ENCODE results near the gene POLD2.
A peak's percentile ranks its signal among the peaks of the same experiment; 100 is the strongest.

POLD2 gene

DNA sequence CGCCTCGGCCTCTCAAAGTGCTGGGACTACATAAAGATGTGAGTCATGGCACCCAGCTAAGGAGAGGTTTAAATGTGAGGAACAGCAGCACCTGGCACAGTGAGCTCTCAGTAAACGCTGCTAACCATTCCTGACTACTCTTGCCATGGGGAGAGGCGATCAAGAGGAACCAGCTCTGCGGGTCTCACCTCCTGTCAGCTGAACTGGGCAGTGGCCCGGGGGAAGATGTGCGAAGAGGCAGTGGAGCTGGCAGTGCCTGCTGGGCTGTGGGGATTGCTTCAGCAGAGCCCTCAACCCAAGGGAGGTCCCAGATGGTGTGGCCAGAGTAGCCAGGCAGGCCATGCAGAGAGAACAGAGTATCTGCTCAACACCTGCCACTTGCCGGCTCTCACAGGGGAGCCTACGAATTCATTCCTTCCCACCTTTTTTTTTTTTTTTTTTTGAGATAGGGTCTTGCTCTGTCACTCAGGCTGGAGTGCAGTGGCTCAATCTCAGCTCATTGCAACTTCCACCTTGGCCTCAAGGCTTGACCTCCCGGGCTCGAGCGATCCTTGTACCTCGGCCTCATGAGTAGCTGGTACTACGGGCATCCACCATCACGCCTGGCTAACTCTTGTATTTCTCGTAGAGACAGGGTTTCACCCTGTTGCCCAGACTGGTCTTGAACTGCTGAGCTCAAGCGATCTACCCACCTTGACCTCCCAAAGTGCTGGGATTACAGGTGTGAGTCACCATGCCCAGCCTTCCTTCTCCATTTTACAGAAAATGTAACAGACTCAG, 47.9 kb downstream of the POLD2 start:
- TF ChIP-seq, protein P1, sequence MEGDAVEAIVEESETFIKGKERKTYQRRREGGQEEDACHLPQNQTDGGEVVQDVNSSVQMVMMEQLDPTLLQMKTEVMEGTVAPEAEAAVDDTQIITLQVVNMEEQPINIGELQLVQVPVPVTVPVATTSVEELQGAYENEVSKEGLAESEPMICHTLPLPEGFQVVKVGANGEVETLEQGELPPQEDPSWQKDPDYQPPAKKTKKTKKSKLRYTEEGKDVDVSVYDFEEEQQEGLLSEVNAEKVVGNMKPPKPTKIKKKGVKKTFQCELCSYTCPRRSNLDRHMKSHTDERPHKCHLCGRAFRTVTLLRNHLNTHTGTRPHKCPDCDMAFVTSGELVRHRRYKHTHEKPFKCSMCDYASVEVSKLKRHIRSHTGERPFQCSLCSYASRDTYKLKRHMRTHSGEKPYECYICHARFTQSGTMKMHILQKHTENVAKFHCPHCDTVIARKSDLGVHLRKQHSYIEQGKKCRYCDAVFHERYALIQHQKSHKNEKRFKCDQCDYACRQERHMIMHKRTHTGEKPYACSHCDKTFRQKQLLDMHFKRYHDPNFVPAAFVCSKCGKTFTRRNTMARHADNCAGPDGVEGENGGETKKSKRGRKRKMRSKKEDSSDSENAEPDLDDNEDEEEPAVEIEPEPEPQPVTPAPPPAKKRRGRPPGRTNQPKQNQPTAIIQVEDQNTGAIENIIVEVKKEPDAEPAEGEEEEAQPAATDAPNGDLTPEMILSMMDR (conservative IDR thresholded peaks at IDR 0.05; ENCODE audit: low read depth, low read length): no peak
- Histone ChIP-seq H3K36me3 (ENCODE audit: insufficient read depth) (no peaks in the 10 kb centered on the region), H3K79me2 (ENCODE audit: insufficient read depth, low read depth) (no peaks in the 10 kb centered on the region), H3K4me1 (ENCODE audit: low read depth, poor library complexity, severe bottlenecking) (peaks cover 8% of the 10 kb centered on the region), H3K4me2 (no peak overlapping the region), H3K9ac (no peak overlapping the region), H3K4me3 (IDR thresholded peaks at IDR 0.05; ENCODE audit: insufficient read depth, low read depth, low read length) (no peak overlapping the region), H4K20me1 (ENCODE audit: insufficient read depth) (no peaks in the 10 kb centered on the region), H3K27me3 (ENCODE audit: insufficient read depth, low read depth) (no peaks in the 10 kb centered on the region), H3K27ac (no peak overlapping the region), H2AFZ (ENCODE audit: low read depth) (no peak overlapping the region)

DNA sequence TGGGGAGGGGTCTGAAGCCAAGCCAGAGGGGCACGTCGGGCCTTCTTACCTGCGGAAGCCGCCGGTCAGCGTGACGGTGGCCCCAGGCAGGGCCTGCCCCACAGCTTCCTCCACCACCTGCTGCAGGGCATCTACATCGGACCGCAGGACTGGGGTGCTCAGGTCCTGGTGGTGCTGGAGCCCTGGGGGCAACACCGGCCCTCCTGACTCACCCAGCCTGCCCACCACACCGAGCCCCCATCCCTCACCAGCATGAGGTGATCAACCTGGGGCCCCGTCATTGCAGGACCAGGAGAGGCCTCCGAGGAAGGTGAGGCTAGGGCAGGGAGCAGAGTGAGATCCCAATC, 49.0 kb downstream of the POLD2 start:
- H2AFZ ChIP-seq (ENCODE audit: low read depth): no peak overlapping the region
- H3K36me3 ChIP-seq (ENCODE audit: insufficient read depth): no peaks in the 10 kb centered on the region
- no peaks in the 10 kb centered on the region for H3K79me2 ChIP-seq (ENCODE audit: insufficient read depth, low read depth)
- no peaks in the 10 kb centered on the region for H4K20me1 ChIP-seq (ENCODE audit: insufficient read depth)
- TF ChIP-seq, protein P1 (conservative IDR thresholded peaks at IDR 0.05; ENCODE audit: low read depth, low read length): no peak
- peaks cover 8% of the 10 kb centered on the region for H3K4me1 ChIP-seq (ENCODE audit: low read depth, poor library complexity, severe bottlenecking)
- H3K4me3 ChIP-seq (IDR thresholded peaks at IDR 0.05; ENCODE audit: insufficient read depth, low read depth, low read length): no peak overlapping the region
- H3K9ac ChIP-seq: no peak overlapping the region
- no peaks in the 10 kb centered on the region for H3K27me3 ChIP-seq (ENCODE audit: insufficient read depth, low read depth)
- H3K4me2 ChIP-seq: no peak overlapping the region
- no peak overlapping the region for H3K27ac ChIP-seq

DNA sequence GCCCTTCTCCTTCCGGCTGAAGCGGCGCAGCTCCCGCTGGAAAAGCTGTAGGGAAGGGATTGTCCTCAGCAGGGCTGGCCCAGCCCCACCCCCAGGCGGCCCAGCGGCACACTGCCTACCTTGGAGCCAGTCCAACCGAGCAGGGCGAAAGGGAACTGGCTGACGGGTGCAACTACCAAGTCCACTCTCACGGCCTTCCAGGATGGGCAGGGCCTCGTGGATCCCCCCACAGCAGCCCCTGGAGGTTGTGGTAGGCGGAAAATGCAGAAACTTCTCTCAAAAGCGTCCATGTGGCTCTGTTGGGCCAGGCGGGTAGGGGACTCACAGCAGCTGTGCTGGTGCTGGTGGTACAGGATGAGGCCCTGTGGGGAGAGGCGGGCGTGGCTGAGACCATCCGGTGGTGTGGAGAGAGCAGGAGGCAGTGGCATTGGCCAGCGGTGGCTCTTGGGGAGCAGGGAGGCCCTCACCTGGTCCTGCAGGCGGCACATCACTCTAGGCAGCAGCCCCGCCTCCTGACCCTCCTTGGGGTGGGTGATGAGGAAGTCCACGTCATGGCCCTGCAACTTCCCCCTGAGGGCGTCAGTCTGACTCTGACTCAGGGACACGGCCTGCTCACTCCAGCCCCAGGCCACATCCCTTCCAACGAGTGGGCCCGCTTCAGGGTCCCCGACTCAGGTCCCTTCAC, 49.5 kb downstream of the POLD2 start:
- Histone ChIP-seq H3K27me3 (ENCODE audit: insufficient read depth, low read depth) (no peaks in the 10 kb centered on the region), H3K79me2 (ENCODE audit: insufficient read depth, low read depth) (no peaks in the 10 kb centered on the region), H3K4me1 (ENCODE audit: low read depth, poor library complexity, severe bottlenecking) (peaks cover 8% of the 10 kb centered on the region), H3K9ac (no peak overlapping the region), H2AFZ (ENCODE audit: low read depth) (no peak overlapping the region), H4K20me1 (ENCODE audit: insufficient read depth) (no peaks in the 10 kb centered on the region), H3K4me3 (IDR thresholded peaks at IDR 0.05; ENCODE audit: insufficient read depth, low read depth, low read length) (no peak overlapping the region), H3K4me2 (no peak overlapping the region), H3K27ac (no peak overlapping the region), H3K36me3 (ENCODE audit: insufficient read depth) (no peaks in the 10 kb centered on the region)
- TF ChIP-seq, protein P1 (conservative IDR thresholded peaks at IDR 0.05; ENCODE audit: low read depth, low read length): no peak

DNA sequence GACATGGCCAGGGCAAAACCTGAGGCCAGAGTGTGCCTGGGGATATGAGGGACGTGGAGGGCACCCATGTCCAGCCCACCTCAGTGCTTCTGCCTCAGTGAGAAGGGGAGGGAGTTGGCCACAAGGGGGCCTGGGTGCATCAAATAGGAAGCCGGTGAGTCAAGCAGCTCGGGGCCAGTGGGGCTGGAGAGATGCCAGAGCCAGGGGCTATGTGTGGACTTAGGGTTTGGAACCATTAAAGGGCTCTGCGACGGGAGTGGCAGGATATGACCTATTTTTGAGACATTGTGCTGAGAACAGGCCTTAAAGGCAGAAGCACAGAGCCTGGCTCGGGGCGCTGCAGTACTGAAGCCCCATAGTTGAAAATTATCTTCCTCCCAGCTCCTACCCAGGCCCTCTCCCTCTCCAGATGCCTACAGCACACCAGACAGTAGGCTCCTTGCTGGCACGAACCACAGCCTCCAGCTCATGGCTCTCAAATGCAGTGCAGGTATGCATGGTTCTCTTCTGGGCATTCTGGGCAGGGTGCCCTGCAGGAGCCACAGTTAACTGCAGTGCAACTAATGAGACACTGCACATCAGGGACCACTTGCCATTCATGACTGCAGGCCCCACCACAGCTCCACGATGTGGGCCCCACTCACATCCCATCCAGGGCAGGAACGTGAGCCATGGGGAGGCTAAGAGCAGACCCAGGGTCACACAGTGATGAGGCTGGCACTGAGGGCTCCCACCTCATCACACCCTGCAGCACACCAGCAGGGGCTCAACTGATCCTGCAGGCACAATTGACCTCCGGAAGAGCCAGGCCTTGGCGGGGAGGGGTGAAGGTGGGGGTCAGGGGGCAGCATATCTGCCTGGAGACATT, 50.8 kb downstream of the POLD2 start:
- H4K20me1 ChIP-seq (ENCODE audit: insufficient read depth): no peaks in the 10 kb centered on the region
- TF ChIP-seq, protein P1 (conservative IDR thresholded peaks at IDR 0.05; ENCODE audit: low read depth, low read length): peak; percentile 81
- no peak overlapping the region for H2AFZ ChIP-seq (ENCODE audit: low read depth)
- H3K9ac ChIP-seq: no peak overlapping the region
- no peak overlapping the region for H3K27ac ChIP-seq
- H3K36me3 ChIP-seq (ENCODE audit: insufficient read depth): no peaks in the 10 kb centered on the region
- no peak overlapping the region for H3K4me3 ChIP-seq (IDR thresholded peaks at IDR 0.05; ENCODE audit: insufficient read depth, low read depth, low read length)
- no peak overlapping the region for H3K4me2 ChIP-seq
- H3K4me1 ChIP-seq (ENCODE audit: low read depth, poor library complexity, severe bottlenecking): peaks cover 8% of the 10 kb centered on the region
- H3K79me2 ChIP-seq (ENCODE audit: insufficient read depth, low read depth): no peaks in the 10 kb centered on the region
- no peaks in the 10 kb centered on the region for H3K27me3 ChIP-seq (ENCODE audit: insufficient read depth, low read depth)

Measured in KMS-11 (cell line).